Neuronal stem cell (in vitro differentiated cells): Measurements from ENCODE around the gene OR5AL1.

Experiments used
- DNase-seq: peaks from one replicate; pipeline ENCODE4 v3.0.0-alpha.2; 2013; ENCODE audit warnings: low spot score
- H2AFZ ChIP-seq: one replicate; pipeline ENCODE4 v1.6.1; 2013; ENCODE audit warnings: mild to moderate bottlenecking, low read length, inconsistent platforms
- H2AK5ac ChIP-seq: 2 replicates; pipeline ENCODE4 v1.6.1; 2013; ENCODE audit warnings: low read depth, mild to moderate bottlenecking, inconsistent platforms, low read length, moderate library complexity, mixed read lengths
- H2BK120ac ChIP-seq: 2 replicates; pipeline ENCODE4 v1.6.1; 2013; ENCODE audit warnings: low read depth, mild to moderate bottlenecking, inconsistent platforms, low read length, moderate library complexity, mixed read lengths
- H2BK12ac ChIP-seq: one replicate; pipeline ENCODE4 v1.6.1; 2013; ENCODE audit warnings: low read length, inconsistent platforms
- H2BK15ac ChIP-seq: 2 replicates; pipeline ENCODE4 v1.6.1; 2013; ENCODE audit warnings: mild to moderate bottlenecking, low read length, inconsistent platforms, mixed read lengths
- H2BK5ac ChIP-seq: one replicate; pipeline ENCODE4 v1.6.1; 2013; ENCODE audit warnings: inconsistent platforms, mild to moderate bottlenecking, low read length, moderate library complexity
- H3K14ac ChIP-seq: one replicate; pipeline ENCODE4 v1.6.1; 2013; ENCODE audit warnings: low read length, inconsistent platforms
- H3K18ac ChIP-seq: 2 replicates; pipeline ENCODE4 v1.6.1; 2013; ENCODE audit warnings: low read length, inconsistent platforms
- H3K23ac ChIP-seq: 2 replicates; pipeline ENCODE4 v1.6.1; 2013; ENCODE audit warnings: low read depth, mild to moderate bottlenecking, mixed read lengths, low read length, inconsistent platforms; ENCODE audit not compliant: poor library complexity
- H3K27ac ChIP-seq: replicated peaks from 3 replicates; pipeline ENCODE4 v1.5.1; 2013; ENCODE audit warnings: low read length, inconsistent platforms
- H3K27me3 ChIP-seq, 3 experiments: 2 replicates each; pipeline ENCODE4 v1.6.1; 2013; ENCODE audit warnings: low read length in 3 of 3, mild to moderate bottlenecking in 2 of 3, inconsistent platforms in 1 of 3, low read depth in 1 of 3, mixed read lengths in 1 of 3, moderate library complexity in 1 of 3; ENCODE audit not compliant: control insufficient read depth in 3 of 3, insufficient read depth in 3 of 3
- H3K36me3 ChIP-seq, 2 donors: replicated peaks in 1 of 2; 2 replicates each; pipeline ENCODE4 v1.6.1; 2013; ENCODE audit warnings: low read length in 2 of 2; ENCODE audit not compliant: control insufficient read depth in 2 of 2, insufficient read depth in 2 of 2
- H3K4ac ChIP-seq: 2 replicates; pipeline ENCODE4 v1.6.1; 2013; ENCODE audit warnings: inconsistent platforms, mild to moderate bottlenecking, low read length, moderate library complexity
- H3K4me1 ChIP-seq, 2 donors: 1 replicate in 1 of 2; 2 replicates in 1 of 2; pipeline ENCODE4 v1.6.1; 2013; ENCODE audit warnings: low read length in 2 of 2, low read depth in 1 of 2; ENCODE audit not compliant: control insufficient read depth in 2 of 2, insufficient read depth in 1 of 2
- H3K4me2 ChIP-seq: one replicate; pipeline ENCODE4 v1.6.1; 2013; ENCODE audit warnings: mild to moderate bottlenecking, low read length, inconsistent platforms; ENCODE audit not compliant: insufficient read depth, poor library complexity, severe bottlenecking
- H3K4me3 ChIP-seq, 2 donors: 2 replicates each; pipeline ENCODE4 v1.5.1; 2013; ENCODE audit warnings: low read length in 2 of 2, mild to moderate bottlenecking in 2 of 2, inconsistent platforms in 1 of 2, moderate library complexity in 1 of 2
- H3K79me1 ChIP-seq: one replicate; pipeline ENCODE4 v1.6.1; 2013; ENCODE audit warnings: low read depth, mild to moderate bottlenecking, inconsistent platforms, low read length, moderate library complexity
- H3K9ac ChIP-seq: one replicate; pipeline ENCODE4 v1.6.1; 2013; ENCODE audit warnings: mild to moderate bottlenecking, low read depth, low read length, inconsistent platforms; ENCODE audit not compliant: poor library complexity
- H3K9me3 ChIP-seq, 2 donors: replicated peaks in 1 of 2; 2 replicates each; pipeline versions ENCODE3 to v1.6.1; 2013; ENCODE audit warnings: low read length in 2 of 2, mild to moderate bottlenecking in 2 of 2, inconsistent platforms in 1 of 2, low read depth in 1 of 2, mixed read lengths in 1 of 2, moderate library complexity in 1 of 2; ENCODE audit not compliant: control insufficient read depth in 2 of 2, insufficient read depth in 1 of 2
- H4K8ac ChIP-seq: one replicate; pipeline ENCODE4 v1.6.1; 2013; ENCODE audit warnings: low read depth, mild to moderate bottlenecking, inconsistent platforms, low read length, moderate library complexity
- H4K91ac ChIP-seq: one replicate; pipeline ENCODE4 v1.6.1; 2013; ENCODE audit warnings: low read length, low read depth, mild to moderate bottlenecking, inconsistent platforms; ENCODE audit not compliant: poor library complexity
- WGBS, 2 donors: extraction: QIAGEN DNeasy Blood & Tissue Kit; methylation state at CpG; one replicate each; pipeline ENCODE4 v1.1.7; 2013; ENCODE audit warnings: missing lambda C conversion rate in 2 of 2, mixed read lengths in 1 of 2; ENCODE audit not compliant: insufficient read length in 2 of 2, insufficient replicate concordance in 1 of 2; ENCODE audit errors: extremely low coverage in 2 of 2; 5-methylcytosine and 5-hydroxymethylcytosine counted together

Gene OR5AL1

GRCh38 chr11:56453521-56453920 lies 41.0 kb downstream of the OR5AL1 start:
- Histone ChIP-seq H3K4me2 (no peak overlapping the region), H3K23ac (no peak overlapping the region), H3K4me3 (no peak overlapping the region), H2AK5ac (no peak overlapping the region), H3K4ac (no peak overlapping the region), H2BK5ac (no peak overlapping the region), H3K9ac (no peak overlapping the region), H3K4me1 (no peaks in the 10 kb centered on the region), H3K79me1 (no peaks in the 10 kb centered on the region), H2BK120ac (no peak overlapping the region), H4K91ac (no peak overlapping the region), H3K9me3 (no peaks in the 10 kb centered on the region), H3K14ac (no peak overlapping the region), H2AFZ (no peak overlapping the region), H3K27me3 (no peaks in the 10 kb centered on the region), H3K36me3 (no peaks in the 10 kb centered on the region), H3K18ac (no peak overlapping the region), H3K27ac (no peak overlapping the region), H4K8ac (no peak overlapping the region), H2BK15ac (no peak overlapping the region), H2BK12ac (no peak overlapping the region)
- DNase-seq, result no peak
- no CpG with 5 or more reads among the region's 4 CpGs for WGBS, 2 donors

- H3K14ac ChIP-seq, result no peak overlapping the region
- H3K4ac ChIP-seq, result no peak overlapping the region
- no peak overlapping the region for H3K9ac ChIP-seq
- no peak overlapping the region for H2AFZ ChIP-seq
- H4K91ac ChIP-seq, result no peak overlapping the region
- H3K4me2 ChIP-seq, result no peak overlapping the region
- H3K4me3 ChIP-seq, result no peak overlapping the region
- no peak overlapping the region for H3K23ac ChIP-seq
- H3K18ac ChIP-seq, result no peak overlapping the region
- no CpG with 5 or more reads among the region's 1 CpG for WGBS, 2 donors
- H3K27ac ChIP-seq, result no peak overlapping the region
- no peak overlapping the region for H2AK5ac ChIP-seq
- H3K9me3 ChIP-seq, result no peaks in the 10 kb centered on the region
- H2BK15ac ChIP-seq, result no peak overlapping the region
- H3K27me3 ChIP-seq, result no peaks in the 10 kb centered on the region
- no peaks in the 10 kb centered on the region for H3K4me1 ChIP-seq
- no peak overlapping the region for H2BK120ac ChIP-seq
- no peak for DNase-seq
- no peak overlapping the region for H4K8ac ChIP-seq
- H2BK12ac ChIP-seq, result no peak overlapping the region
- H2BK5ac ChIP-seq, result no peak overlapping the region
- no peaks in the 10 kb centered on the region for H3K36me3 ChIP-seq
- no peaks in the 10 kb centered on the region for H3K79me1 ChIP-seq
These were observed 44.6 kb downstream of the OR5AL1 start for GRCh38 chr11:56457076-56457475.
